GM19238 (cell line): ENCODE data around the gene CFAP119.

Source experiments
- DNase-seq: peaks from one replicate; pipeline ENCODE4 v3.0.0; 2011; ENCODE audit warnings: low spot score; ENCODE audit not compliant: insufficient read length

The CFAP119 gene

DNA sequence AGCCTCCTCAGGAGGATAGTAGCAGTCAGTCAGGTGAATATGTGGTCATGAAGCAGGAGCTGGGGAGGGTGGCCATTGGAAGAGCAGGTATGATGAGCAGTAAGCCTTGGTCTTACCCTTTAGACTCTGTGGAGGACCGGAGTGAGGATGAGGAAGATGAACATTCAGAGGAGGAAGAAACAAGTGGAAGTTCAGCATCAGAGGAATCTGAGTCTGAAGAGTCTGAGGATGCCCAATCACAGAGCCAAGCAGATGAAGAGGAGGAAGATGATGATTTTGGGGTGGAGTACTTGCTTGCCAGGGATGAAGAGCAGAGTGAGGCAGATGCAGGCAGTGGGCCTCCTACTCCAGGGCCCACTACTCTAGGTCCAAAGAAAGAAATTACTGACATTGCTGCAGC is 50.1 kb downstream of the CFAP119 start:
- DNase-seq, result no peak

DNA sequence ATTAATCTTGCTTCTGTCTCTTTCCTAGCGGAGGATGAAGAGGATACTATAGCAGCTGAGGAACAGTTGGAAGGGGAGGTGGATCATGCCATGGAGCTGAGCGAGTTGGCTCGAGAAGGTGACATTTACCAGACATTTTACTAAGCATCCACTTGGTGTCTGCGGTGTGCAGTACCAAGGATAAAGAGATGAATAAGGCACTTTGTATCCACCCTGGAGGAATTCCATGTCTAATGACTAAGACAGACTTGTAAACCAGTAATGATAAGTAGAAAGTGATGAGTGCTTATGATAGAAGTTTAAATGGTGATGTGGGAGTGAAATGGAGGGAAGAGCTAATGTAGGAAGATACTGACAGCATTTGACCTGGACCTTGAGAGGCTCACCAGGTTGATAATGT is 50.9 kb downstream of the CFAP119 start:
- no peak for DNase-seq
